Measurements from ENCODE around the gene CHD2.

Gene CHD2

DNA sequence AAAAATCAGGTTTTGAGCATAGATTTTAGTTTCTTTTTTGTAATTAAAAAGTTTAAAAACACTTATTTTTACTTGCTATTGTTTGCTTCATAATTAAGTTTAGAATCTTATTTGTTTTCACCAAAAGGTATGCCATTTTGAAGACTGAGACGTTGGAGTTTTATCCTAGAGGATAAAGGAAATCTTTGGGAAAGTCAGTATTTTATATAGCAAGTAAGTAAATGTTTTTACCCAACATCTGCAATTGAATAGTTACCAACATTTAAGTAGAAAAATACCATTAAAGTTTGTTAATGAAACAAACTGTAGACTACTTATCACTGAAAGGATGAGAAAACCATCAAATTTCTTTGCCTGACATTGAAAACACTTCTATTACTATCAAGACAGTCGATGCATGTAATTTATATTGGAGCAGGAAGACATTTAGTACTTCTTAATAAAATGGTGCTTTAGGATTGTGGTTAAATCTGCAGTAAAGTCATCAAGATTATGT, 14.0 kb upstream of the CHD2 start:
- H4K20me1 ChIP-seq (ENCODE audit: insufficient read depth, low read length) = peaks cover 33% of the 10 kb centered on the region; the same call in 1 of the 2 replicates
- no peak for DNase-seq
- peak overlapping the region; percentile 97 for H3K9ac ChIP-seq (ENCODE audit: low read depth, low read length)
- peaks cover 72% of the 10 kb centered on the region for H3K36me3 ChIP-seq (ENCODE audit: insufficient read depth, low read length)
- H3K9me3 ChIP-seq (ENCODE audit: insufficient read depth, low read length, severe bottlenecking) = no peaks in the 10 kb centered on the region
- H3K27ac ChIP-seq (ENCODE audit: low read length) = peak overlapping the region; percentile 9; the same call in 1 of the 2 replicates
- no peak overlapping the region for H2AFZ ChIP-seq (ENCODE audit: low read depth, low read length)
- H3K4me2 ChIP-seq (ENCODE audit: insufficient read depth, low read length) = peak overlapping the region; percentile 67
- peaks cover 94% of the 10 kb centered on the region for H3K79me2 ChIP-seq (ENCODE audit: insufficient read depth, low read length)
- TF ChIP-seq, protein P1, sequence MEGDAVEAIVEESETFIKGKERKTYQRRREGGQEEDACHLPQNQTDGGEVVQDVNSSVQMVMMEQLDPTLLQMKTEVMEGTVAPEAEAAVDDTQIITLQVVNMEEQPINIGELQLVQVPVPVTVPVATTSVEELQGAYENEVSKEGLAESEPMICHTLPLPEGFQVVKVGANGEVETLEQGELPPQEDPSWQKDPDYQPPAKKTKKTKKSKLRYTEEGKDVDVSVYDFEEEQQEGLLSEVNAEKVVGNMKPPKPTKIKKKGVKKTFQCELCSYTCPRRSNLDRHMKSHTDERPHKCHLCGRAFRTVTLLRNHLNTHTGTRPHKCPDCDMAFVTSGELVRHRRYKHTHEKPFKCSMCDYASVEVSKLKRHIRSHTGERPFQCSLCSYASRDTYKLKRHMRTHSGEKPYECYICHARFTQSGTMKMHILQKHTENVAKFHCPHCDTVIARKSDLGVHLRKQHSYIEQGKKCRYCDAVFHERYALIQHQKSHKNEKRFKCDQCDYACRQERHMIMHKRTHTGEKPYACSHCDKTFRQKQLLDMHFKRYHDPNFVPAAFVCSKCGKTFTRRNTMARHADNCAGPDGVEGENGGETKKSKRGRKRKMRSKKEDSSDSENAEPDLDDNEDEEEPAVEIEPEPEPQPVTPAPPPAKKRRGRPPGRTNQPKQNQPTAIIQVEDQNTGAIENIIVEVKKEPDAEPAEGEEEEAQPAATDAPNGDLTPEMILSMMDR (IDR thresholded peaks at IDR 0.05; ENCODE audit: borderline replicate concordance, extremely low read depth, low read length, poor library complexity, severe bottlenecking) = no peak
- no peak for TF ChIP-seq EZH2 (IDR thresholded peaks at IDR 0.05; ENCODE audit: borderline replicate concordance, low read depth, low read length, severe bottlenecking)
- peaks cover 70% of the 10 kb centered on the region for H3K4me1 ChIP-seq (ENCODE audit: insufficient read depth, low read length)
- no peaks in the 10 kb centered on the region for H3K27me3 ChIP-seq (ENCODE audit: insufficient read depth, low read length, poor library complexity)
- ATAC-seq (ENCODE audit: insufficient read depth, low read depth) = no peak
- H3K4me3 ChIP-seq (ENCODE audit: low read depth in 1 of 2, low read length in 2 of 2) = peak overlapping the region; percentile 45 to 75; a peak in 2 of 4 replicates

DNA sequence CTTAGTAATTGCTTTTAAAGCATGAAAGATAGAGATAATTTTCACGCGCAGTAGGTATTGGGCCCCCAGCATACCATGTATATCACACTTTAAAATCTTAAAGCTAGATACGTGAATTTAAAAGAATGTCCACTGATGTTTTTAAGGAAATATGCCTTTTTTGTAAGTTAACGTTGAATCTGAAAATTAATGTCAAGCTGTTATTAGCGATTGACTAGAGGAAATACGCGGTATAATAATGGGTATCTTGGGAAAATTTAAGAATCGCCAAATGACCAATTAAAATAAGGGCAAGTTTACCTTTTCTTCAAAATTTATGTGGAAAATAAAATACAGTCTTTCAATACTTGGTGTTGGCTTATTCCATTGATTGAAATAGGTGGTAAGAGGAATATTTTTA, 13.3 kb upstream of the CHD2 start:
- no peak overlapping the region for H2AFZ ChIP-seq (ENCODE audit: low read depth, low read length)
- peaks cover 70% of the 10 kb centered on the region for H3K4me1 ChIP-seq (ENCODE audit: insufficient read depth, low read length)
- DNase-seq = no peak
- TF ChIP-seq EZH2 (IDR thresholded peaks at IDR 0.05; ENCODE audit: borderline replicate concordance, low read depth, low read length, severe bottlenecking) = no peak
- TF ChIP-seq, protein P1 (IDR thresholded peaks at IDR 0.05; ENCODE audit: borderline replicate concordance, extremely low read depth, low read length, poor library complexity, severe bottlenecking) = no peak
- peak overlapping the region; percentile 67 for H3K4me2 ChIP-seq (ENCODE audit: insufficient read depth, low read length)
- peak overlapping the region; percentile 97; the same call in 1 of the 2 replicates for H3K9ac ChIP-seq (ENCODE audit: low read depth, low read length)
- H3K36me3 ChIP-seq (ENCODE audit: insufficient read depth, low read length) = peaks cover 80% of the 10 kb centered on the region
- peaks cover 94% of the 10 kb centered on the region for H3K79me2 ChIP-seq (ENCODE audit: insufficient read depth, low read length)
- peak overlapping the region; percentile 50; the same call in 1 of the 2 replicates for H3K27ac ChIP-seq (ENCODE audit: low read length)
- H3K27me3 ChIP-seq (ENCODE audit: insufficient read depth, low read length, poor library complexity) = no peaks in the 10 kb centered on the region
- peaks cover 35% of the 10 kb centered on the region; the same call in 1 of the 2 replicates for H4K20me1 ChIP-seq (ENCODE audit: insufficient read depth, low read length)
- H3K4me3 ChIP-seq (ENCODE audit: low read depth in 1 of 2, low read length in 2 of 2) = peak overlapping the region in 1 of 2 experiments; percentile 45; a peak in 3 of 4 replicates
- ATAC-seq (ENCODE audit: insufficient read depth, low read depth) = no peak
- H3K9me3 ChIP-seq (ENCODE audit: insufficient read depth, low read length, severe bottlenecking) = no peaks in the 10 kb centered on the region

- H3K9ac ChIP-seq (ENCODE audit: low read depth, low read length) = no peak overlapping the region; the same call in none of the 2 replicates
- no peaks in the 10 kb centered on the region for H3K9me3 ChIP-seq (ENCODE audit: insufficient read depth, low read length, severe bottlenecking)
- H3K36me3 ChIP-seq (ENCODE audit: insufficient read depth, low read length) = peaks cover 90% of the 10 kb centered on the region
- no peak overlapping the region; the same call in 1 of the 2 replicates for H3K27ac ChIP-seq (ENCODE audit: low read length)
- no peaks in the 10 kb centered on the region for H3K27me3 ChIP-seq (ENCODE audit: insufficient read depth, low read length, poor library complexity)
- peaks cover 76% of the 10 kb centered on the region for H3K4me1 ChIP-seq (ENCODE audit: insufficient read depth, low read length)
- no peak overlapping the region for H2AFZ ChIP-seq (ENCODE audit: low read depth, low read length)
- H3K4me2 ChIP-seq (ENCODE audit: insufficient read depth, low read length) = peak overlapping the region; percentile 67
- peaks cover 38% of the 10 kb centered on the region; the same call in 1 of the 2 replicates for H4K20me1 ChIP-seq (ENCODE audit: insufficient read depth, low read length)
- H3K4me3 ChIP-seq (ENCODE audit: low read depth in 1 of 2, low read length in 2 of 2) = peak overlapping the region in 1 of 2 experiments; percentile 26; a peak in 1 of 4 replicates
- peaks cover 99% of the 10 kb centered on the region for H3K79me2 ChIP-seq (ENCODE audit: insufficient read depth, low read length)
- DNase-seq (no peak), ATAC-seq (ENCODE audit: insufficient read depth, low read depth) (no peak)
- TF ChIP-seq, protein P1 (IDR thresholded peaks at IDR 0.05; ENCODE audit: borderline replicate concordance, extremely low read depth, low read length, poor library complexity, severe bottlenecking) = no peak
- no peak for TF ChIP-seq EZH2 (IDR thresholded peaks at IDR 0.05; ENCODE audit: borderline replicate concordance, low read depth, low read length, severe bottlenecking)
Measured at GRCh38 chr15:92887869-92888268, 12.3 kb upstream of the CHD2 start.
